Muscle layer of duodenum (tissue), 2 donors: ENCODE results near the gene DAPK2.

Experiments
- H3K27ac ChIP-seq: one replicate; pipeline ENCODE4 v1.7.0; 2013; ENCODE audit warnings: mild to moderate bottlenecking, low read length
- H3K27me3 ChIP-seq: one replicate; pipeline ENCODE4 v1.7.0; 2013; ENCODE audit warnings: low read depth, mild to moderate bottlenecking, control low read depth, low read length
- H3K36me3 ChIP-seq, 2 donors: one replicate each; pipeline ENCODE4 v1.7.0; 2013; ENCODE audit warnings: low read length in 2 of 2, control low read depth in 1 of 2, mild to moderate bottlenecking in 1 of 2; ENCODE audit not compliant: insufficient read depth in 2 of 2, control insufficient read depth in 1 of 2
- H3K4me1 ChIP-seq, 2 donors: one replicate each; pipeline ENCODE4 v1.7.0; 2013; ENCODE audit warnings: low read length in 2 of 2, mild to moderate bottlenecking in 2 of 2, control low read depth in 1 of 2, moderate library complexity in 1 of 2; ENCODE audit not compliant: insufficient read depth in 2 of 2, control insufficient read depth in 1 of 2
- H3K4me3 ChIP-seq, 2 donors: one replicate each; pipeline ENCODE4 v1.7.0; 2013; ENCODE audit warnings: low read length in 2 of 2, low read depth in 1 of 2, mild to moderate bottlenecking in 1 of 2
- H3K9me3 ChIP-seq, 2 donors: one replicate each; pipeline ENCODE4 v1.7.0; 2013; ENCODE audit warnings: low read length in 2 of 2, control low read depth in 1 of 2, mild to moderate bottlenecking in 1 of 2; ENCODE audit not compliant: control insufficient read depth in 1 of 2
- donor health status: healthy.

Gene DAPK2

DNA sequence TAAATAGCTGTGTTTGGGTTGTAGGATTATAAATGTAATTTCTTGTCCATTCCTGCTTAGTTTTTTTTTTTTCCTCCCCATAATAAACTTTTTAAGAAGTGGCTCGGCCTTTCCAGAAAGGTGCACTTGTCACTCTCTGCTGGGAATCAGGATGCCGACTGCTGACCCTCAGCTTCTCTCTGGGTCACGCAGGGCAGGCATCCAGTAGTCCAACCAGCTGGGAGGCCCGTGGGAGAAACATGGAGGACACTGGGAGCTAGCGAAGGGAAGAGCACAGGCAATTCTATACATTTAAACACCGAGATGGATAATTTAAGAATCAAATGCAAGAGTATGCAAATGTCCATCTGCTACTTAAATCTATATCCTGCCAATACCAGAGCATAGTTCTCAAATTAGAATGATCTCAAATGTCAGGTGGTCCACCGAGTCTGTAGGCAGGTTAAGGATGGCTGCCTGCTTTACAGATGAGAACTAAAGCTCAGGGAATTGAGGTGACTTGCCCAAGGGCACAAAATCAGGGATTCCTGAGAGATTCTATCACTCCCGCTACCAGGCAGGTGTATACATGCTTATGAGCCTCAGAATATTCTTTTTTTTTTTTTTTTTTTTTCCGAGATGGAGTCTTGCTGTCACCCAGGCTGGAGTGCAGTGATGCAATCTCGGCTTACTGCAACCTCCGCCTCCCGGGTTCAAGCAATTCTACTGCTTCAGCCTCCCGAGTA, 64.5 kb downstream of the DAPK2 start:
- H3K27me3 ChIP-seq, result no peaks in the 10 kb centered on the region
- no peaks in the 10 kb centered on the region for H3K36me3 ChIP-seq
- H3K27ac ChIP-seq, result no peak overlapping the region
- H3K4me1 ChIP-seq, result peaks cover 9 to 24% of the 10 kb centered on the region in 2 donors
- no peaks in the 10 kb centered on the region for H3K9me3 ChIP-seq
- H3K4me3 ChIP-seq, result no peak overlapping the region

- H3K27ac ChIP-seq, result no peak overlapping the region
- no peaks in the 10 kb centered on the region for H3K9me3 ChIP-seq
- H3K4me3 ChIP-seq, result no peak overlapping the region
- H3K36me3 ChIP-seq, result no peaks in the 10 kb centered on the region
- peaks cover 9 to 14% of the 10 kb centered on the region in 2 donors for H3K4me1 ChIP-seq
- no peaks in the 10 kb centered on the region for H3K27me3 ChIP-seq
Measured at GRCh38 chr15:63979262-63979793, 67.0 kb downstream of the DAPK2 start.

DNA sequence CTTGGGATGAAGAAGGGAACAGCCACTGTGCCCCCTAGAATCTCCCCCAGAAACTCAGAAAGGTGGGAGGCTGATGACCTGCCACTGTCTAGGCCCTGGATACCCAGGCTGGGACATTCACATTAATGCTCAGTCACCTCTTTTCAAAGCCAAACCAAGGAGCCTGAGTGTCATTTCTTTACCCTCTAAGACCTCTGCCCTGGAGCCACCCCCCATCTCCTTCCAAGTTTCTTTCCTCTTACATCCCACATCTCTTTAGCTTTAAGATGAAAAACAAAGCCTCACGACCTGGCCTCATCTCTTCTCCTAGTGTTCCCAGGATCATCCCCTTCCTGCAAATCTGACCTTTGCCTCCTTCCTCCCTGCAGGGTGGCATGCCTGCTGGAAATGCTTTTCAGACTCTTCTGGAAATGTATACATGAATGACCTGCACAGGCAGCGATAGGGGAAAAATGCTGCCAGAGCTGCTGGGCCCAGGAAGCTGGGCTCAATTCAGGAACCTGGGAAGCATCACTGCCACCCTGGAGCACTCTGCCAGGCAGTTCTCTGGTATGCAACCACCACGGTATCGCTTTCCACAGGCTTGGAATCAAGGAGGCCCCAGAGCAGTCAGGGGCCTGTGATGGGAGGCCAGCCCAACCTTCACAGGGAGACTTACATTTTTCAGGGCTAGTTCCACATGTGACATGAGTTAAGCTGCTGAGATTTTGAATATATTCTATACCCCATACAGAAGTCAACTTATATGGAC, 67.6 kb downstream of the DAPK2 start:
- Histone ChIP-seq H3K4me3 (no peak overlapping the region), H3K4me1 (peaks cover 9 to 17% of the 10 kb centered on the region in 2 donors), H3K36me3 (no peaks in the 10 kb centered on the region), H3K27ac (no peak overlapping the region), H3K9me3 (no peaks in the 10 kb centered on the region), H3K27me3 (no peaks in the 10 kb centered on the region)

- H3K9me3 ChIP-seq, result no peaks in the 10 kb centered on the region
- no peak overlapping the region for H3K4me3 ChIP-seq
- no peak overlapping the region for H3K27ac ChIP-seq
- H3K4me1 ChIP-seq, result peaks cover 7 to 17% of the 10 kb centered on the region in 2 donors
- no peaks in the 10 kb centered on the region for H3K27me3 ChIP-seq
- no peaks in the 10 kb centered on the region for H3K36me3 ChIP-seq
Measured at GRCh38 chr15:63977119-63977518, 69.2 kb downstream of the DAPK2 start.

- H3K4me3 ChIP-seq, result no peak overlapping the region
- H3K9me3 ChIP-seq, result no peaks in the 10 kb centered on the region
- H3K27me3 ChIP-seq, result no peaks in the 10 kb centered on the region
- H3K36me3 ChIP-seq, result no peaks in the 10 kb centered on the region
- H3K27ac ChIP-seq, result no peak overlapping the region
- H3K4me1 ChIP-seq, result peaks cover 12 to 17% of the 10 kb centered on the region in 2 donors
Measured at GRCh38 chr15:63974021-63974420, 72.3 kb downstream of the DAPK2 start.

- H3K9me3 ChIP-seq, result no peaks in the 10 kb centered on the region
- no peaks in the 10 kb centered on the region for H3K27me3 ChIP-seq
- no peak overlapping the region for H3K4me3 ChIP-seq
- H3K4me1 ChIP-seq, result peaks cover 11 to 13% of the 10 kb centered on the region in 2 donors
- no peak overlapping the region for H3K27ac ChIP-seq
- H3K36me3 ChIP-seq, result no peaks in the 10 kb centered on the region
Measured at GRCh38 chr15:63973212-63974009, 72.9 kb downstream of the DAPK2 start.

- Histone ChIP-seq H3K4me1 (peaks cover 7 to 17% of the 10 kb centered on the region in 2 donors), H3K9me3 (no peaks in the 10 kb centered on the region), H3K36me3 (no peaks in the 10 kb centered on the region), H3K4me3 (no peak overlapping the region), H3K27me3 (no peaks in the 10 kb centered on the region), H3K27ac (no peak overlapping the region)
Measured at GRCh38 chr15:63972801-63973200, 73.5 kb downstream of the DAPK2 start.

DNA sequence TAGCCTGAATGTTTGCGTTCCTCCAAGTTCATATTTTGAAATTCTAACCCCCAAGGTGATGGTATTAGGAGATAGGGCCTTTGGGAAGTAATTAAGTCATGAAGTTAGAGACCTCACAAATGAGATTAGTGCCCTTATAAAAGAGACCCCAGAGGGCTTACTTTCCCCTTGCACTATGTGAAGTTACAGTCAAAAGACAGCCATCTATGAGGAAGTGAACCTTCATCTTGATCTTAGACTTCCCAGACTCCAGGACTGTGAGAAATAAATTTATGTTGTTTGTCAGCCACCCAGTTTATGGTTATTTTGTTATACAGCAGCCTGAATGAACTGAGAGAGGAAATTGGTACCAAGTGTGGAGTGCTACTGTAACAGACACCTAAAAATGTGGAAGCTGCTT, 74.4 kb downstream of the DAPK2 start:
- H3K36me3 ChIP-seq, result no peaks in the 10 kb centered on the region
- H3K4me1 ChIP-seq, result peaks cover 7 to 17% of the 10 kb centered on the region in 2 donors
- H3K27ac ChIP-seq, result peak overlapping the region; percentile 86
- no peak overlapping the region for H3K4me3 ChIP-seq
- no peaks in the 10 kb centered on the region for H3K27me3 ChIP-seq
- H3K9me3 ChIP-seq, result no peaks in the 10 kb centered on the region

DNA sequence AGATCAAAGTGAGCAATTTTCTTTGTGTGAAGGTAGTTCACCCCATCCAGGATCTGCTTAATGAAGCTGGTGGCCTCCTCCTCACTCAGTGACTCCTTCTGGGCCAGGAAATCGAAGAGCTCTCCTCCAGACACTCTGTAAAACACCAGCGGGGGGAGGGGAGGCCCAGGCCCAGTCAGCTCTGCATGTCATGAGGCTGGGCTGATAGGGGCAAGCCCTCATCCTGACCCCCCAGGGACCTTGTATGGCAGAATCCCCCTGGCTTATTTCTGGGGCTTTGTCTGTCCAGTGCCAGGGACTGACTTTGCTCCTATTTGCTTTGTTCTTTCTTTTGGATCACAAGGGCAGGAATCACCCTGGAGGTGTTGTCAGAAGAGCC, 74.9 kb downstream of the DAPK2 start:
- Histone ChIP-seq H3K9me3 (no peaks in the 10 kb centered on the region), H3K4me1 (peaks cover 7 to 17% of the 10 kb centered on the region in 2 donors), H3K27ac (peak overlapping the region; percentile 86)

GRCh38 chr15:63970621-63971426, 75.5 kb downstream of the DAPK2 start:
- H3K27ac ChIP-seq, result peak overlapping the region; percentile 86
- no peaks in the 10 kb centered on the region for H3K9me3 ChIP-seq
- no peaks in the 10 kb centered on the region for H3K36me3 ChIP-seq
- no peaks in the 10 kb centered on the region for H3K27me3 ChIP-seq
- no peak overlapping the region for H3K4me3 ChIP-seq
- peaks cover 7 to 17% of the 10 kb centered on the region in 2 donors for H3K4me1 ChIP-seq

More for the DNA sequence above, 74.9 kb downstream of the DAPK2 start:
- Histone ChIP-seq H3K4me3 (no peak overlapping the region), H3K36me3 (no peaks in the 10 kb centered on the region), H3K27me3 (no peaks in the 10 kb centered on the region)
